GM13977 (cell line): Measurements from ENCODE around the gene RASGRF2.

Source experiments
- DNase-seq: peaks from one replicate; pipeline ENCODE4 v3.0.0; 2012; ENCODE audit warnings: low spot score
- CTCF ChIP-seq: IDR thresholded peaks from 2 replicates; pipeline ENCODE4 v1.5.1; 2012; ENCODE audit warnings: mild to moderate bottlenecking, control low read depth; ENCODE audit not compliant: insufficient read depth; ENCODE audit errors: extremely low read depth, missing control alignments
- in situ Hi-C: fragments of 300-500 bp; cut with MboI; formaldehyde crosslinking; loops from one replicate; pipeline ENCODE4 v1.12.0; 2022; ENCODE audit warnings: low sequenced_read_pairs, low pct_unique_long_range_greater_than_20kb, mixed read lengths, inconsistent platforms; ENCODE audit not compliant: unreplicated experiment

The RASGRF2 gene

GRCh38 chr5:80931411-80931810, 28.8 kb upstream of the RASGRF2 start:
- in situ Hi-C loops: no loop called here
- DNase-seq: no peak
- no peak for TF ChIP-seq CTCF

- DNase-seq: no peak
- in situ Hi-C loops: no loop called here
- no peak for TF ChIP-seq CTCF
Observed at GRCh38 chr5:80933036-80933435, 27.1 kb upstream of the RASGRF2 start.

- no peak for TF ChIP-seq CTCF
- DNase-seq: no peak
- in situ Hi-C loops: no loop called here
Observed at GRCh38 chr5:80934751-80935150, 25.4 kb upstream of the RASGRF2 start.

- peak; percentile 15 for TF ChIP-seq CTCF
- no peak for DNase-seq
- in situ Hi-C loops: no loop called here
Observed at GRCh38 chr5:80935811-80936385, 24.3 kb upstream of the RASGRF2 start.

GRCh38 chr5:80936881-80937280, 23.3 kb upstream of the RASGRF2 start:
- no peak for DNase-seq
- in situ Hi-C loops: no loop called here
- no peak for TF ChIP-seq CTCF

- DNase-seq: no peak
- no peak for TF ChIP-seq CTCF
- in situ Hi-C loops: no loop called here
Observed at GRCh38 chr5:80937584-80938356, 22.4 kb upstream of the RASGRF2 start.
